GM21360 (cell line): Measurements from ENCODE around the gene ABCG2.
"Not testable (repeated sequence)": the region's sequence is repeated elsewhere in the genome, so short reads cannot be mapped to it uniquely, and the experiment has no call there.

ENCODE experiments used
- ATAC-seq: cut with Tn5 transposase; IDR thresholded peaks from one replicate; pipeline ENCODE4 v1.9.1; 2021; ENCODE audit warnings: mild to moderate bottlenecking, moderate library complexity; ENCODE audit not compliant: unreplicated experiment

ABCG2 gene

GRCh38 chr4:88169298-88169697 is 10.9 kb upstream of the ABCG2 start:
- no peak for ATAC-seq

DNA sequence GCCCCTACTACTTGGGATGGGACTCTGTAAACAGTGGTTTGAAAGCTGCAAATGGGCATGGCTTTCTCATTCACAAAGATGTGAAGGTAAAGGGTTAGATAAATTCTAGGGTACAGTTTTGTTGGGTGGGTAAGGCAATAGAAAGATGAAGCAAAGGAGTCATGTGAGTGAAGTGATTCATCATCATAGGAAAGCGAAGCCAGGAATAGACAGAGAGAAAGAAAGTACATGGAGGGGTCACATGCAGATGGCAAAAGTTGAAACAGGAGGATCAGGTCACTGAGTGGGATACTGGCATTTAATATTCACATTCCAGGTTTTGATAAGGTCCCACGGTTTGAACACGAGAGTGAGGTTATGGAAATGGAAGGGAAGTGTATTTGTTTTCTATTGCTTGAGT is 8.2 kb upstream of the ABCG2 start:
- ATAC-seq: no peak

GRCh38 chr4:88163336-88163735 is 4.9 kb upstream of the ABCG2 start:
- ATAC-seq: no peak

DNA sequence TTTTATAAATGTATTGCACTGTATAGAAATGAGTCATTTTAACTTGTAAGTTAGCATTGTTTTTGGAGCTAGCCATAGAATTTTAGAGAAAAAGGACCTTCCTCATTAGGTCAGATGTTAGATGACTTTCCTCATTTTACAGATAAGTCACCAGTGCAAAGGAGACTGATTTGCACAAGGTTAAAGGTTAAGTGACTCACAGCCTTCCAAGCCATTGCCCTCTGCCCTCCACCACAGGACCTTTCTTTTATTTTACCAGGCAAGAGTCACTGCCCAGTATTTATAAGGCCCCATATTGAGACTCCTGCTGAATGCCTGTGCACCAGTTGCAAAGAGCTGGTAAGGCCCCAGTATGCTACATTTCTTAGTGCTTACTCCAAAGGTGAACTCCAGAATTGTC is 4.2 kb upstream of the ABCG2 start:
- no peak for ATAC-seq

DNA sequence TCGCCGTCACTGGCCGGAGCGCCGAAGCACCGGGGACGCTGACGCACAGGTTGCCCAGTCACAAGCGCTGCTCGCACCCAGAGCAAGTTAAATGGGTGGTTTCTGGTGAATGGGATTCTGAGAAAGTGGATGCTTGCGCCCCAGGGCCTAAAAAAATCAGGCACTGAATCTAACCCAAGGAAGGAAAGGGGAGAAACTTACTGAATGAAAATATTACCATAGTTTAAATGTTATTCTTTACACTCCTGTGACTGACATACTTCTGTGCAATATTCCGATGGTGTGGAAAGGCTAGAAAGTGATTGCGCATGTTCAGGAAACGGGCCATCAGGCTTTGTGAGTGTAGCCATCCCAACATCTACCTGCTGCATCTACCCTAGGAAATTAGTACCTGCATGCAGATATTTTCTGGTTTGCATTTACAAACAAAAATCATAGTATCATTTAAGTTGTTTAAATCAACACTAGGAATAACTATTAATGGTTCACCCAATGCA is 838 bp upstream of the ABCG2 start:
- no peak for ATAC-seq

GRCh38 chr4:88158038-88158488 is 376 bp downstream of the ABCG2 start:
- ATAC-seq: peak; percentile 67

- not testable (repeated sequence) for ATAC-seq
Measured at GRCh38 chr4:88152331-88152730, 6.1 kb downstream of the ABCG2 start.

DNA sequence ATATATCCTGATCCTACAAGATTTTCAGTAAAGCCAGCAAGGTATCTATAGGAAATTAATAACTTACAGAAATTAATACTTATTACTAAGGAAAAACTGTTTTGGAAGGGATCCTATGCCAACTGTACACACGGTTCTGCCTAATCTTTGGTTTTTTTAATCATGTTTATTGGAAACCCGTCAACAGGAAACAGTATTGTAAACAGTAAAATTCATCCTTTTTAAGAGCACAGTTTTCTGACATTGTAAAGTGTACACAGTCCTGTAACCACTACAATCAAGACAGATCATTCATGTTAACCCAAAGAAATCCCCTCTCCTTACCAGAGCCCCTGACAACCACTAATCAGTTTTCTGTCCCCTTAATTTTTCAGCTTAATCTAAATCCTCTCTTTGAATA is 9.9 kb downstream of the ABCG2 start:
- ATAC-seq: no peak

GRCh38 chr4:88147799-88148217 is 10.6 kb downstream of the ABCG2 start:
- no peak for ATAC-seq

DNA sequence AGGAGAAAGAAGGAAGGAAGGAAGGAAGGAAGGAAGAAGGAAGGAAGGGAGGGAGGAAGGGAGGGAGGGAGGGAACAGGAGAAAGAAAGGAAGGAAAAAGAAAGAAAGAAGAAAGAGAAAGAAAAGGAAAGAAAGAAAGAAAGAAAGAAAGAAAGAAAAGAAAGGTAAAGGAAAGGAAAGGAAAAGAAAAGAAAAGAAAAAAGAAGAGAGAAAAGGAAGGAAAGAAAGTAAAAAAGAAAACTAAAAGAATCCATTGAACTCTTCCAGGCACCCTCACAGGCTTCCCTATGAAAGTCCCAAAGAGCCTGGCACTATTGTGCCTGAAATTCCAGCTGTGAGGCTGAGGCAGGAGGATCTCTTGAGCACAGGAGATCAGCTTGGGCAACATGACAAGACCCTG is 11.5 kb downstream of the ABCG2 start:
- no peak for ATAC-seq

DNA sequence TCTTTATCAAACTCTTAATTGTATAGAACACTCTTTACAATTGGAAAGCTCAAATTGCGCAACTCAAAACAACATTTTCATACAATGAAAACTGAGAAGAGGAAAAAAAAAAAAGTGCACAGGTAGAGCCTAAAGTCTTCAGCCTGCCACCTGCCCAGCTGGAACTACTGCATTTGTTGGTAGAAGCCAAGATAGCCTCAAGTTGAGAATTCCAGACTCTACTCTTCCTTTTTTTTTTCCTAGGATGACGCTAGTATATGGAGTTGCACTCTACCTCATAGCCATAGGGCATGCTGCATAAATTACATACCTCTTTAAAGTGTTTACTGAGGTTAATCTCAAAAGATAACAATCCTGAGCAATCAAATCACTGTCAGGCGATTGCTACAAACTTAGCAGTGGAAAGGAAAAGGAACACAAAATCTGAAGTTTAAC is 13.6 kb downstream of the ABCG2 start:
- ATAC-seq: no peak

- no peak for ATAC-seq
Measured at GRCh38 chr4:88144048-88144447, 14.4 kb downstream of the ABCG2 start.

DNA sequence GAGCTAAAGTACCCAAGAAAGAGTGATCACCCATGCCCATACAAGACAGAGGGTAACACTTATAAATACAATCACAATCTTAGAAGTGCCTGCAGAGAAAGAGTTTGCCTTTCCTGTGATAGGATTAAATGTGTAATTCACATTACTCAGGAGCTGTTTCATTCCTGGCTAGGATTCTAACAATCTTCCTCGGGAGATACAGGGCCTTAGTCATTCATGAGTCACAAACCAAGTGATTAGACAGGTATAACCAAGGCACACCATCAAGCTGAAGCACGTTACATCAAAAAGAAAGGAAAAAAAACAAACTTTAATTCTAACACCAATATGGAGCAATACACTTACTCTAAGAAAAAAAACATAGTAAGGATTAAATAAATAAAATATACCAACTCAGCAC is 14.9 kb downstream of the ABCG2 start:
- ATAC-seq: no peak

GRCh38 chr4:88138561-88138960 is 19.9 kb downstream of the ABCG2 start:
- no peak for ATAC-seq

DNA sequence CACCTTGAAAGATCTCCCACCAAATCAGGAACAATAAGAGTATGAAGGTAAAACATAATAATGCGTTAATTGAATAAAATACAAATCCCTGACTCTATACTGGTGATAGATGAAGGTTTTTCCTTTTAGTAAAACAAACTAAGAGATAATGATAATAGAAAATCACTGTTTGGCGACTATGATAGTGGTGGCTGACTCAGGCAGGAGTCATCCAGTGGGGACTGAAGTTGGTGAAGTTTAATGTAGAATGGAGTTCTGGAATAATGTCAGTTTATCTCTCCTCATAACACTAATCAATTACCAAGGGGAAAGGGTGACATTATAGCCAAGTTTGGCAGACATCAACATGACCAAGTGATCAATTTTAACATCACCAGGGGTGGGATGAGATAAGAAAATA is 21.3 kb downstream of the ABCG2 start:
- no peak for ATAC-seq

- no peak for ATAC-seq
Measured at GRCh38 chr4:88136249-88136648, 22.2 kb downstream of the ABCG2 start.

GRCh38 chr4:88135356-88135663 is 23.1 kb downstream of the ABCG2 start:
- no peak for ATAC-seq

DNA sequence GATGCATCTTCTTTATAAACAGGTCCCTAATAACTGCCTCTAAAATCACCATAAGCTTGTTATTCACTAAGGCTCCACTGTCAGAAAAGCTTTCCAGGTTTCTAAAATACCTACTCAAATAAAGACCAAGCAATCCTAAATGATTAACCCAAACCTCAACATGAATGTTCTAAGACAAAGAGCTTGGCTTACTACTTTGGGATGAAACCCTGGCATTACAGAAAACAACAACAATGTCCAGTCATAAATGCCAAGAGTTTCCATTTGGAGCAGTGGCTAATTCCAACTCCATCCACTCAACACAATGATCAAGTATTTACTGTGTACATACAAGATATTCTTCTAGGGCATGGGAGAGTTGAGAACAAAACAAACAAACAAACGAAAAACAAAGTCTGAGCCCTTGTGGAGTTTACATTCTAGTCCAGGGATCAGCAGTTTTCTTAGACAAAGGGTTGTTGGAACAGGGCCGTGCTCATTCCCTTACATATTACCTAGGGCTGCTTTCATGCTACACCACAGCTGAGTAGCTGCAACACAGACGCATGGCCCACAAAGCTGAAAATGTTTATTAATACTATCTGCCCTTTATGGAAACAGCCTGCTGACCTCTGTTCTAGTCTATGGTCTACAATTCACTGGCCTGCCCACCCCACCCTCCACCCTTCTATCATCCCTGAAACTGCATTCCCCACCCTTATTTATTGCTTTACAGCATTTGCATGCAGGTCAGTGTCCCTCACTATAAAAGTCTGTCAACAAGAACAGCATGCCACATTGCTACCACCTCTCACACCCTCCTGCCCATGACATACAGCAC is 23.7 kb downstream of the ABCG2 start:
- no peak for ATAC-seq

DNA sequence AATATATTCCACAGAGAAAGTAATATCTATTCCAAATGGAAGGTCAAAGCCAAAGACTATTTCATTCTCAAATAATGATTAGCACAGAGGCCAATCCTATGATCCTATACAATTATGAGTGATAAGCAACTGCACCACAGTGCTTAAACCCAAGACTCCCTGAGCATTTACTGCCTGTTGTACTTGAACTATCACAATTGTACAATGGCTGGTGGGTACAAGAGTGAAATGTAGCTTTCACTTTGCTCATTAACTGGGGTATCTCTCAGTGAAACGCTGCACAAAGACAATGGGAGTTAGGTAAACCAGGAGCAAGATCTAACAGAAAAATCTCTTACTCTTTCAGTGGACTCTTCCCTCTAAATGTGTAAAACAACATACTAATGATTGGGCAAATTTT is 24.3 kb downstream of the ABCG2 start:
- ATAC-seq: no peak

GRCh38 chr4:88130544-88131305 is 27.7 kb downstream of the ABCG2 start:
- no peak for ATAC-seq

GRCh38 chr4:88130003-88130402 is 28.4 kb downstream of the ABCG2 start:
- no peak for ATAC-seq

GRCh38 chr4:88122260-88122659 is 36.2 kb downstream of the ABCG2 start:
- ATAC-seq: not testable (repeated sequence)
